Urinary bladder (tissue), 4 donors: Measurements from ENCODE around the gene CHP2. TPM values are rescaled to one million over a fixed set of nuclear protein-coding genes. Genes with fewer than 3 reads are reported as not detected.
"Not testable (repeated sequence)": the region's sequence is repeated elsewhere in the genome, so short reads cannot be mapped to it uniquely, and the experiment has no call there.

Source experiments
- DNase-seq: peaks from one replicate; pipeline ENCODE4 v3.0.0-alpha.2; 2015; ENCODE audit errors: extremely low spot score
- H3K27ac ChIP-seq: one replicate; pipeline ENCODE4 v1.5.1; 2013; ENCODE audit warnings: low read depth, mild to moderate bottlenecking, moderate library complexity
- H3K36me3 ChIP-seq: one replicate; pipeline ENCODE4 v1.6.1; 2013; ENCODE audit warnings: mild to moderate bottlenecking, moderate library complexity; ENCODE audit not compliant: insufficient read depth
- H3K4me1 ChIP-seq: one replicate; pipeline ENCODE4 v1.6.1; 2013; ENCODE audit warnings: mild to moderate bottlenecking, moderate library complexity; ENCODE audit not compliant: insufficient read depth
- H3K4me3 ChIP-seq: one replicate; pipeline ENCODE4 v1.5.1; 2013; ENCODE audit warnings: low read depth, low read length
- WGBS: extraction: QIAGEN DNeasy Blood & Tissue Kit; methylation state at CpG from one replicate; pipeline ENCODE4 v1.1.7; 2013; 5-methylcytosine and 5-hydroxymethylcytosine counted together
- polyA plus RNA-seq: library from polyadenylated mRNA; stranded (reverse); fragments of 200-250 nt; gene quantifications from one replicate; pipeline ENCODE4 v1.2.3, GENCODE V29; 2013
- total RNA-seq: library from RNA; depleted of rRNA; stranded (reverse); fragments of >200 nt; gene quantifications from one replicate; pipeline ENCODE4 v1.2.3, GENCODE V29; 2014
- donor health status: healthy with polysubstance abuse.
- donor health status: healthy.

The CHP2 gene
- 3.0 TPM for total RNA-seq
- 3.4 TPM for polyA plus RNA-seq

DNA sequence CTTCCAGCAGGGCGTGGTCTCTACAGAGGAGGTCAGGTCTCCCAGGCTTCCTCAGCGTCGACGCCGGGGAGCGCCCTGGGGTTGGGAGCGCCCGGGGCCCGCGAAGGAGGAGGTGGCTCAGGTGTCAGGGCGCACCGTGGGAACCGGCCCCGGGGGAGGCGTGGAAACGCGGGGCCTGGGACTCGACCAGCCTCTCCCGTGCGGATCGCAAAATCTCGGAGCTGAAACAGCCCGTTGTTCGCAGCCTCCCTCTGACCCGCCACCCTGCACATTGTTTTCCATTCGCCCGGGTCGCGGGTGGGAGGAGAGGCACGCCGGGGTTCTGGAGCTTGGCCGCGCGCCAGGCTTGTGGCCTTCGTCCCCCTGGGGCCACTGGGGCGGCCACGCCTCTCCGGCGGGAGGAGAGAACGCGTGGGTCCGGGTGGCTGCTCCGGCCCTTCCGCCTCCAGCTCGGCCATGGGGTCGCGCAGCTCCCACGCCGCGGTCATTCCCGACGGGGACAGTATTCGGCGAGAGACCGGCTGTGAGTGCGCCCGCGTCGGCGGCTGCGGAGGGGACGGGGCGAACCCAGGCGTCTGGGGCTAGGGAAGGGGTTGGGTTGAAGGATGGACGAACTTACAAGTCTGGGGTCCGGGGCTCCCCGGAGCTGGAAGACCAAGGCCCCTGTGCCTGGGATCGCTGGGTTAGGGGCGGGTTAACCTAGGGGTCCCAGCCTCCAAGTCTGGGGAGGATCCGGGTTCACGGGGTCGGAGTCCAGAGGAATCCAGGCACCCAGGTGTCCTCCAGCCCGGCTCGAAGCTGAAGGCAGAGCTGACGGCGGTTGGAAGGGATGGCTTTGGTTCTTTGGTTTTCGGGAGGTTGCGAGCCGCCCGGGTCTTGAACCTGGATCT, at the start of gene CHP2:
Gene CHP2, plus strand, starts transcription at position 433 of the 890 bp plus-strand sequence. Its CDS starts 24 bp downstream, at position 457.
- H3K27ac ChIP-seq: no peak within 1 kb of the TSS
- WGBS: 4% methylated on average over 80 of the region's 80 CpGs
- H3K4me1 ChIP-seq: no peaks in the 10 kb centered on the region
- H3K4me3 ChIP-seq: peak within 1 kb of the TSS; percentile 35
- DNase-seq: no peak
- H3K36me3 ChIP-seq: no peaks in the 10 kb centered on the region

DNA sequence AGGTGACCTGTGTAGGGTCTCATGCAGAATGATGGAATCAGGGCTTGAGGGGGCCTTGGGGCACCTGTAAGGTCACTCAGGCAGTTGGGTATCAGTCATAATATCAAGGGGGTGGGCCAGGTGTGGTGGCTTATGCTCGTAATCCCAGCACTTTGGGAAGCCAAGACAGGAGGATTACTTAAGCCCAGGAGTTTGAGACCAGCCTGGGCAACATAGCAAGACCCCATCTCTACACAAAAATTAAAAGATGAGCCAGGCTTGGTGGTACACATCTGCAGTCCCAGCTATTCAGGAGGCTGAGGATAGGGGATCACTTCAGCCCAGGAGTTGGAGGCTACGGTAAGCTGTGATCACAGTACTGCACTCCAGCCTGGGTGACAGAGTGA, 49.3 kb upstream of the CHP2 start:
- 83% methylated on average over 2 of the region's 2 CpGs for WGBS
- DNase-seq: no peak
- H3K4me1 ChIP-seq: no peaks in the 10 kb centered on the region

DNA sequence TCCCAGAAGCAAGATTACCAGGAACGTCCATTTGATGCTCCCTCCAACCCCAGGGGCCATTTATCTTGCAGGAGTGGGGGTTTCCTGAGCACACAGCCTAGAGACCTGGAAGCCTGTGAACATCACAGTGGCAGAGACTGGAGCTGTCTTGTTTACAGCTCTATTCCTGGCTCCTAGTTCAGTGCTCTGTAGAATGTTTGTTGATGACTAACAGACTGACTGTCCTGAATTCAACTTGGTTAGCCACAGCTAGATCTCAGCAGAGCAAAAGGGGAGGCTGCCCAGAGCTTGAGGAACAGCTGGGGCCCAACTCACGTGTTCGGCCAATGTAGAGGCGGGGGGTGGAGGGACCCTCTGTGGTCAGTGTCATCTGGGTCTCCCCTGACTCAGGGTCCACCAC, 48.4 kb upstream of the CHP2 start:
- Histone ChIP-seq H3K4me3 (no peak overlapping the region), H3K36me3 (no peaks in the 10 kb centered on the region), H3K27ac (no peak overlapping the region), H3K4me1 (no peaks in the 10 kb centered on the region)
- 84% methylated on average over 4 of the region's 4 CpGs for WGBS
- no peak for DNase-seq

More for the DNA sequence above, 49.3 kb upstream of the CHP2 start:
- Histone ChIP-seq H3K36me3 (no peaks in the 10 kb centered on the region), H3K4me3 (no peak overlapping the region), H3K27ac (no peak overlapping the region)

DNA sequence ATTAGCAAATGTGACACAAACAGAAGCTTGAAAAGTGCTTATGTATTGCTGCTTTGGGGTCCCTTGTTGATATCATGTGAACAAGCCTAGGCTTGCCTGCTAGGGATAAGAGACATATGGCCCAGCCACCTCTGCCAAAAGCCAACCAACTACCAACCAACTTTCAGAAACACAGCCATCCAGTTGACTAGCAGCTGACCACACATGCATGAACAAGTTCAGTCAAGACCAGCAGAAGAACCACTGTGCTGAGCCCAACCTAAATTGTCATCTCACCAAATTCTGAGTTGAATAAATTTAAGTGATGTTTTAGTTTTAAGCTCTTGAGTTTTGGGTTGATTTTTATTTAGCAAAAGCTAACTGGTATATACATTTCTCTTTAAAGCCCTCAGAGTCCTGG, 45.3 kb upstream of the CHP2 start:
- no peak for DNase-seq
- Histone ChIP-seq H3K4me1 (no peaks in the 10 kb centered on the region), H3K27ac (no peak overlapping the region), H3K4me3 (no peak overlapping the region), H3K36me3 (no peaks in the 10 kb centered on the region)

DNA sequence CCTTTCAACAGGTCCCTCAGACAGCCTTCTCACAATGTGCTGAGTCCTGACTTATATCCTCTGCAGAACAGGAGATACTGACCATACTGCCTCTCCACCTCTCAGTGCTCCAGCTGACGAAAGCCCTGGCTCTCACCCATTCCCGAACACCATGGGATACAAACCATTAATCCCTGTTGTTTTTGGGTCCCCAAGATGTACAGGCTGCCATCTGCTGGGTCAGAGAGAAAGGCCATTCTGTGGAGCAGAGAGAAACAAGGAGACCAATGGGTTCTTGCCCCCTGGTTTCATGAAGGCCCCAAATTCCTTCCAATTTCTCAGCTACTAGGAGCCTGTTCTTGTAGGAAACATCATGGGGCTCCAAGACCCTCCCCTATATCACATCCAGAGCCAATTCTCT, 44.8 kb upstream of the CHP2 start:
- WGBS: 74% methylated on average over 2 of the region's 2 CpGs
- H3K4me3 ChIP-seq: no peak overlapping the region
- no peaks in the 10 kb centered on the region for H3K4me1 ChIP-seq
- DNase-seq: no peak
- no peaks in the 10 kb centered on the region for H3K36me3 ChIP-seq
- no peak overlapping the region for H3K27ac ChIP-seq

DNA sequence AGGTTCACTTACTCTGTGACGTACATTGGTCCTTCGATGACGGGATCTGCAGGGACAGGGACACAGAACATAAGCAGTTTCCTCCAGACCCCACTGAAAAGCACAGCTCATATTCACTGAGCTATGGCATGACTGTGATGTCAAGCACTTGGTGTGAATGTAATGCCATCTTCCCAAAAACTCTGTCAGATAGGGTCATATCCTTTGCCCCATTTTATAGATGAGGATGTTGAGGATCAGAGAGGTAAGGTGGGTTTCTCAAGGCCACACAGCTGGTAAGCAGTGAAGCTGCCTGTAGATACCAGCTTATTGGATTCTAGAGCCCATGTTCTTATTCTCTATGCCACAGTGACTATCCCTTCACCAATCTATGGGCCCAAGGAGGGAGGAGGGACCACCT, 44.3 kb upstream of the CHP2 start:
- H3K36me3 ChIP-seq: no peaks in the 10 kb centered on the region
- no peak for DNase-seq
- WGBS: 89% methylated on average over 3 of the region's 3 CpGs

DNA sequence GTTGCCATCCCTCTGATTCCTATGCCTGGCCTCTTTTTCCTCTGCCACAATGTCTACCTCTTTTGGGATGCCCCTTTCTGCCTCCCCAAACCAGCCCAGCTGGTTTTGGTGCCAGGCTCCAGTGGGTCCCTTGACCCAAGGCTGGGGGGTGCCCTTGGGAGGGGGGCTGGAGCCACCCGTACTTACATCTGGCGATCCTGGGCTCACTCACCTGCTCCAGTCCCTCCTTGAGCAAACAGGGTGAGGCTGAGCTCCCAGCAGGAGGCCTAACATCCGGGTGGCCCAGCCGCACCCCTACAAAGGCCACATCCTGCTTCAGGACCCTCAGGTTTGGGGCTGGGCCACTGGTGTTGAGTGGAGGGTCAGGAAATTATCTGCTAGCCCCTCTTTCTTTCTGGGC, 43.0 kb upstream of the CHP2 start:
- Histone ChIP-seq H3K4me3 (no peak overlapping the region), H3K36me3 (no peaks in the 10 kb centered on the region), H3K27ac (no peak overlapping the region), H3K4me1 (no peaks in the 10 kb centered on the region)
- DNase-seq: no peak
- 70% methylated on average over 4 of the region's 4 CpGs for WGBS

More for the DNA sequence above, 44.3 kb upstream of the CHP2 start:
- Histone ChIP-seq H3K27ac (no peak overlapping the region), H3K4me1 (no peaks in the 10 kb centered on the region), H3K4me3 (no peak overlapping the region)

DNA sequence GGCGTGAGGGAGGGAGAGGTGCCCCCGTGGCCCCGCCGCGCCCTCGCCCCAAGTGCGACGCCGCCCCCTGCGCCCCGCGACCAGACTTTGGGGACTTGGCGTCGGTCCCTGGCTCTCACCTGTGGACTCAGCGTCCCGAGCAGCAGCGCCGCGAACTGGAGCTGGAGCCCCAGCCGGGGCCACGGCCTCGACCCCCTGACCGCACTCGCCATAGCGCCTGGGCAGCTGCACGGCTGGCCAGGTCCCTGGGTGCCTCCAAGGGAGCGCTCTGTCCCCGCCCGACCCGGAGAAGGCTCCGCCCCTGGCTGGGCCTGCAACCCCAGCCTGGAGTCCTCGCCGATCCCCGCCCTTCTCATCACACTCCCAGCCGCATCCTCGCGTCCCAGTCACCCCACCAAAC, 41.9 kb upstream of the CHP2 start, which contains the start of gene ERN2:
Gene ERN2, minus strand, starts transcription at position 247 of the 400 bp plus-strand sequence. Its CDS starts 35 bp downstream, at position 212.
- DNase-seq: no peak
- Histone ChIP-seq H3K4me1 (no peaks in the 10 kb centered on the region), H3K36me3 (no peaks in the 10 kb centered on the region), H3K27ac (peak within 1 kb of the TSS; percentile 18), H3K4me3 (peak within 1 kb of the TSS; percentile 18)
- 3% methylated on average over 37 of the region's 37 CpGs for WGBS

DNA sequence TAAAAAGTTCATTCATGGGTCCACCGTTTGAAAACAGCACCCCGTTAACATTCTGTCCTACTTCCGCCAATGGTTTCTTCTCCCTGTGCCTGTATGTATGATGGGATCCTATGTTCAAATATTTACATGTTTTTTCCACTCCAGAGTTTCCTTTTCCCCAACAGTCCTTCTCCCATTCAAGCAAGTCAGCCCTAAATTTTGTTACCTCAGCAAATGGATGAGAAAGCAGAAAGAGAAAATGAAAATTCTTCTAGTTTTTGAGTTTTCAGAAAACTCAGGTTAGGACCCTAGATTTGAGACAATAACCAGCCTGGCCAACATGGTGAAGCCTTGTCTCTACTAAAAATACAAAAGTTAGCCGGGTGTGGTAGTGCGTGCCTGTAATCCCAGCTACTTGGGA, 38.3 kb upstream of the CHP2 start:
- 86% methylated on average over 5 of the region's 5 CpGs for WGBS

DNA sequence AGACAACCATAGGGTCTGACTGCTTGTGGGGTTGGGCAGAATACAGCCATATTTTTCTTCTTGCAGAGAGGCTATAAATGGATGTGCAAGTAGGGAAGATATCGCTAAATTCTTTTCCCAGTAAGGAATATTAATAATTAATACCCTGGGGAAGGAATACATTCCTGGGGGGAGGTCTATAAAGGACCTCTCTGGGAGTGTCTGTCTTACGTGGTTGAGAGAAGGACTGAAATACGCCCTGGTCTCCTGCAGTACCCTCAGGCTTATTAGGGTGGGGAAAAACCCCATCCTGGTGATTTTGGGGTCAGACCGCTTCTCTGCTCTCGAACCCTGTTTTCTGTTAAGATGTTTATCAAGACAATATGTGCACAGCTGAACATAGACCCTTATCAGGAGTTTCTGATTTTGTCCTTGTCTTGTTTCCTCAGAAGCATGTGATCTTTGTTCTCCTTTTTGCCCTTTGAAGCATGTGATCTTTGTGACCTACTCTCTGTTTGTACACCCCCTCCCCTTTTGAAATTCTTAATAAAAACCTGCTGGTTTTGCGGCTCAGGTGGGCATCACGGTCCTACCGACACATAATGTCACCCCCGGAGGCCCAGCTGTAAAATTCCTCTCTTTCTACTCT, 32.1 kb upstream of the CHP2 start:
- not testable (repeated sequence) for H3K36me3 ChIP-seq, H3K4me1 ChIP-seq, H3K4me3 ChIP-seq, H3K27ac ChIP-seq, DNase-seq
- WGBS: 84% methylated on average over 9 of the region's 9 CpGs

More for the DNA sequence above, 38.3 kb upstream of the CHP2 start:
- Histone ChIP-seq H3K27ac (no peak overlapping the region), H3K36me3 (no peaks in the 10 kb centered on the region), H3K4me3 (no peak overlapping the region), H3K4me1 (no peaks in the 10 kb centered on the region)
- DNase-seq: no peak

DNA sequence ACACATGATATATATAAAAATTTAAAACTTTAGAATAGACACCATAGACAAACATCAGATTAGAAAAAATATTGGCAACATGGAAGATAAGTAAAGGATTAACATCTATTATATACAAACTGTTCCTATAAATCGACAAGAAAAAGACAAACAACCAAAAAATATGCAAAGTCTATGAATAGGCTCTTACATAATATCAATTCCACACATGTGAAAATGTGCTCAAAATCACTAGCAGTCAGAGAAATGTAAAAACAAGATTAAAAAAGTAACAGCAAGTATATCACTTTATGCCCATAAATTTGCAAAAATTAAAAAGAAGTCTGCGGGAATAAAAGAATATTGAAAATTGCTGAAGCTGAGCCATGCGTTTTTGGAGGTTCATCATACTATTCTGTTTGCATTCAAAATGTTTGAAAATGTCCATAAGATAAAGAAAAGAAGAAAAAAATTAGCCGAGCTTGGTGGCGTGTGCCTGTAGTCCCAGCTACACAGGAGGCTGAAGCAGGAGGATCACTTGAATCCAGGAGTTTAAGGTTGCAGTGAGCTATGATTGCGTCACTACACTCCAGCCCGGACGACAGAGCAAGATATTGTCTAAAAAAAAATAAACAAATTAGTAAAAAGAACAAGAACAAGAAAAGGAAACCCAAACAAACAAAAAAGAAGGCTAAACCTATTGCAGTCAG, 30.6 kb upstream of the CHP2 start:
- 68% methylated on average over 8 of the region's 8 CpGs for WGBS
- Histone ChIP-seq H3K36me3 (no peaks in the 10 kb centered on the region), H3K4me3 (no peak overlapping the region), H3K4me1 (no peaks in the 10 kb centered on the region), H3K27ac (no peak overlapping the region)
- DNase-seq: no peak

DNA sequence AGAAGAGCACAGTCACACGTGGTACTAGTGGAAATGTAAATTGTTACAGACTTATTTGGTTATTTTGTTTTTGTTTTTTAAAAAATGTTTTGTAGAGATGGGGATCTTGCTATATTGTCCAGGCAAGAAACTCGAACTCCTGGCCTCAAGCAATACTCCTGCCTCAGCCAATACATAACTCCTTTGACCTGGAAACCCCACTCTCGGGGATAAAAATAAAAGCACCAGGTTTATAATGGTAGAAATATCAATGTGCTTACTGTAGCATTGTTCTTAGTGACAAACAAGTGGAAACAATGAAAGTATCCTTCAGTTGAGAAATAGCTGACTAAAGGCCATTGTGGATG, 30.1 kb upstream of the CHP2 start:
- Histone ChIP-seq H3K4me3 (no peak overlapping the region), H3K36me3 (no peaks in the 10 kb centered on the region), H3K4me1 (no peaks in the 10 kb centered on the region), H3K27ac (no peak overlapping the region)
- DNase-seq: no peak
- WGBS: 68% methylated on average over 3 of the region's 3 CpGs

DNA sequence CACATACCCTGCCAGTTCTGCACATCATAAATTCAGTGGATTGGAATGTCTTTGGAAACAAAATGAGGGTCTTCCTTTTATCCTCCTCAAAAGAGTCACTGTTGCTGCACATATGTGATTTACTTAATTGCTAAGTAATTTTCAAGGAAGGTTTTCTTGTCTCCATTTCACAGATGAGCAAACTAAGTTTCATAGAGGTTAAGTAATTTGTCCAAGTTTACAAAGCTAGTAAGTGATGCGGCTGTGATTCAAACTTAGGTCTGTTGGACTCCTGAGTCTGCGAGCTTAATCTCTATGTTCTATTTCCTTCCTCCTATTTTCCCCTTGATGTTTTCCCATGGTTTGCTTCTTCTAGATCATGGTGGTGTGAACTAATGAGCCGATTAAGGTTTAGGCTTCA, 28.1 kb upstream of the CHP2 start:
- no peaks in the 10 kb centered on the region for H3K36me3 ChIP-seq
- no peaks in the 10 kb centered on the region for H3K4me1 ChIP-seq
- H3K4me3 ChIP-seq: no peak overlapping the region
- H3K27ac ChIP-seq: no peak overlapping the region
- no peak for DNase-seq
- 88% methylated on average over 3 of the region's 3 CpGs for WGBS

DNA sequence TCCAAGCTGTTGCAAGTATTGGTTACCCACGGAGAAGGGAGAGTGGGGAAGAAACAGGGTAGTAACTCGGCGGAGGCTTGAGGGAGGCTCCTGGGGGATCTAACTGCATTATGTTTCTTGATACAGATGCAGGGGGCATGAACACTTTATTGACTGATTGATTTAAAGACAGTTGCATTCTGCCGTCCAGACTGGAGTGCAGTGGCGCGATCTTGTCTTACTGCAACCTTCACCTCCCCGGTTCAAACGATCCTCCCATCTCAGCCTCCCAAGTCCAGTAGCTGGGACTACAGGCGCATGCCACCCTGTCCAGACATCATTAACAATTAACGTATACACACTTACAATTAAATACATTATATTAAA, 26.7 kb upstream of the CHP2 start:
- Histone ChIP-seq H3K4me3 (no peak overlapping the region), H3K4me1 (no peaks in the 10 kb centered on the region), H3K27ac (no peak overlapping the region), H3K36me3 (no peaks in the 10 kb centered on the region)
- WGBS: 59% methylated on average over 10 of the region's 10 CpGs
- no peak for DNase-seq
